ENCODE measurements around the gene S100A2.

S100A2 gene

DNA sequence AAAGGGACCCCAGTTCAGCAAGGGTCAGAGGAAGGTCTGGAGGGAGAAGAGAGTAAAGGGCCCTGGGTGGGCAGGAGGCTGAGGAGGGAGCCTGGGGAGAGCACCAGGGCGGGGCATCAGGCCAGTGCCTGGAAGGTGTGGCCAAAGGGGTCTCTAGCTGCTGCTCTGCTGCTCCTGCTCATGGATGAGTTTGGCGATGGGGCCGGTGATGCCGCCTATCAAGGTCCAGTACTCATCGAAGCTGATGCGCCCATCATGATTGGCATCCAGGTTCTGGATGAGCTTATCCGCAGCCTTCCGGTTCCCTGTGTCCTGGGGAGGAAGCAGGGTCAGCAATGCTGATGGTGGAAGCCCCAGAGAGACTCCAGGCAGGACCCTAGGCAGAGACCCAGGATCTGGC lies 41.7 kb upstream of the S100A2 start:
- TF ChIP-seq GATA3 (IDR thresholded peaks at IDR 0.05; ENCODE audit: low read depth, low read length): no peak
- TF ChIP-seq GATA2 (IDR thresholded peaks at IDR 0.05; ENCODE audit: low read depth, low read length): no peak

DNA sequence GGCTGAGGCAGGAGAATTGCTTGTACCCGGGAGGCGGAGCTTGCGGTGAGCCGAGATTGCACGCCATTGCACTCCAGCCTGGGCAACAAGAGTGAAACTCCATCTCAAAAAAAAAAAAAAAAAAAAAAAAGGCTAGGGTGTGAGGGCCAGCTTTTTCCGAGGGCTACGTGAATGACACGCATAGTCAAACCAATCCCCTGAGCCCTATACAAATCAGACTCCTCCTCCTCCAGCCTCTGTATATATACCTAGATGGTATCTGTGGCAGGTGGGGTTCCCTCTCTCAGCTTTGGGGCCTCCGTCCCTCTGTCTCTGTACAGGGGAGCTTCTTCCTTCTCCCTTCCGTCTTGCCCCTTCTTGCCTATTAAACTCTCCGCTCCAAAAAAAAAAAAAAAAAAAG lies 40.5 kb upstream of the S100A2 start:
- TF ChIP-seq GATA2 (IDR thresholded peaks at IDR 0.05; ENCODE audit: low read depth, low read length): no peak
- no peak for TF ChIP-seq GATA3 (IDR thresholded peaks at IDR 0.05; ENCODE audit: low read depth, low read length)

DNA sequence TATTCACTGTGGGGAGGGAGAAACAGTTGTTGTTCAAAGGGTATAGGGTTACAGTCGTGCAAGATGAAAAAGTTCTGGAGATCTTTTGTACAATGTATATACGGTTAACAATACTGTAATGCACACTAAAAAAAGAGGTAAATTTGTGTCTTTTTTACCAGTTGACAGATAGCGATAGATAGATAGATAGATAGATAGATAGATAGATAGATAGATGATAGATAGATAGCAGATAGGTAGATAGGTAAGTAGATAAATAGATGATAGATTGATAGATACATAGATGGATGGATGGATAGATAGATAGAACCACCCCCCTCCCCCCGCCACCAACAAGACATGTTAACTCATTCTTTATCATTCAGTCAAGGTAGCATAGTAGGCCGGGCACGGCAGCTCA lies 37.1 kb upstream of the S100A2 start:
- no peak for TF ChIP-seq GATA2 (IDR thresholded peaks at IDR 0.05; ENCODE audit: low read depth, low read length)
- TF ChIP-seq GATA3 (IDR thresholded peaks at IDR 0.05; ENCODE audit: low read depth, low read length): no peak

DNA sequence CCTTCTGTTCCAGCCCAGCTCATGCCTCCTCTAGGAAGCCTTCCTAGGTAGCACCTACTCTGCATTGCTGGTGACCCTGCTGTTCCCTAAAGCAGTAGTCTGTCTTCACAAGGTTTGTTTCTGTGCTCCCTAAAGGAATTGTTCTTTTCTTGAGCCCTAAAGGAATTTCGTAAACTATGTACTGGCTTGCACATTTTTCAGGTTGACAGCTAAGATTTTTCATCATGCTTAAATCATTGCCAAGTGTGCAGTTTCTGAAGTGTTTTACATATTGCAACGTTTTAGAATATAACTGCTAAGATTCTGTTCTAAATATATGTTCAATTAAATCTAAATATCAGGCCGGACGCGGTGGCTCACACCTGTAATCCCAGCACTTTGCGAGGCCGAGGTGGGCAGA lies 34.2 kb upstream of the S100A2 start:
- TF ChIP-seq GATA2 (IDR thresholded peaks at IDR 0.05; ENCODE audit: low read depth, low read length) (no peak), GATA3 (IDR thresholded peaks at IDR 0.05; ENCODE audit: low read depth, low read length) (no peak)

DNA sequence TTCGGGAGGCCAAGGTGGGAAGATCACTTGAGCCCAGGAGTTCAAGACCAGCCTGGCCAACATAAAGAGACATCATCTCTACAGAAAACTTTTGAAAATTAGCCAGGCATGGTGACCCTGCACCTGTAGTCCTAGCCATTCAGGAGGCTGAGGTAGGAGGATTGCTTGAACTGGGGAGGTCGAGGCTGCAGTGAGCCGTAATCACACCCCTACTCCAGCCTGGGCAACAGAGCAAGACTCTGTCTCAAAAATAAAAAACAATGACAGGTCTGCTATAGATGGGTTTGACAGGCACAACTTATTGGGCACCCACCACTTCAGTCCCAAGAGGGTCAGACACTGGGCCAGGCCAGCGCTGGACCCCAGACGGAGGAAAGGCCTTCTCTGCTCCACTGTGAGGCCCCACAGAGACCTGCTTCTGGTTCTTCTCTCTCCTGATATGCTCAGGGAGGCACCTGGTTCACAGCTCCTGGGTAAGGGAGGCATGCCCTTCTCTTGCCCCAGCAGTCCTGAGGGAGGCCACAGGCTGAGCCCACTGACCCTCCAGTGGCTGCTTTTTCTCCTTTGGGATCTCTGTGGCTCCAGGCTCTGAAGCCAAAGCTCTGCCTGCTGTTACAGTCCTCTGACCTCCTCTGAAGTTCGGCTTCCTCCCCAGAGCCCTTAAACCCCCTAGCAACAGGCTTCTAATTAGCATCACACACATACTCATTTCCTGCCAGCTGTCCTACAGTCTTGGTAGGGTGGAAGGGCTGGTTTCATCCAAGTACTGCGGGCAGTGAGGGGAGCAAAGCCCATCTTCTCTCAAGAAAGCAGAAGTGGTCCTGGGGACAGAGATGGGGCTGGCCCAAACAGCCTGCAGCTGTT lies 32.9 kb upstream of the S100A2 start:
- TF ChIP-seq GATA3 (IDR thresholded peaks at IDR 0.05; ENCODE audit: low read depth, low read length) (no peak), GATA2 (IDR thresholded peaks at IDR 0.05; ENCODE audit: low read depth, low read length) (no peak)

DNA sequence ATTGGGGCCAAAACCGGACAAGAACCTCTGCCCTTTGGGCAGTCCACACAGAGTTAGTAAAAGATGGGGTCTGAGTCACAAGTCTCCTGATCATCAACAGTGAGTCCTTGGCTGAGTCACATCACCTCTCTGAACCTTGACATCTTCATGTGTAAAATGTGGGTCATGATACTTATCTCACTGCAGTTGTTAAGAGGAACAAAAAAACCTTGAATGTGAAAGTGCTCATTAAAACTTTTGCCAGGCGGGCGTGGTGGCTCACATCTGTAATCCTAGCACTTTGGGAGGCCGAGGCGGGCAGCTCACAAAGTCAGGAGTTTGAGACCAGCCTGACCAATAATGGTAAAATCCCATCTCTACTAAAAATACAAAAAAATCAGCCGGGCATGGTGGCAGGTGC lies 31.6 kb upstream of the S100A2 start:
- TF ChIP-seq GATA2 (IDR thresholded peaks at IDR 0.05; ENCODE audit: low read depth, low read length): no peak
- no peak for TF ChIP-seq GATA3 (IDR thresholded peaks at IDR 0.05; ENCODE audit: low read depth, low read length)

DNA sequence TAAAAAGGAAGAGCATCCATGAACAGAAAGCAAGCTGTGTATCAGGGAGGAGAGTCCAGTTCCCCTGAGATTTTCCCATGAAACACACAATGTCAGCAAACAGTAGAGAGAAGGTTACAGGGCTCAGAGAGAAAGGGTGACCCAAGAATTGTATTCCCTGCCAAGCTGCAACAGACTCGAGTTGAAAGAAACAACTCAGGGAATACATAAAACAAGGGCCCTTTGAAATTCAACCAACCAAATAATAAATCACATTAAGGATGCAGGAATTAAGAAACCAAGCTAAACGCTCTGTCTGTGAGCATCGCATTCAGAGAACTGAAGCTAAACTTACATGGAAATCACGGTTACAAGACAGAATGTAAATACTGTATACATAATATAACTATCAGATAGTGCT lies 27.1 kb upstream of the S100A2 start:
- no peak for TF ChIP-seq GATA2 (IDR thresholded peaks at IDR 0.05; ENCODE audit: low read depth, low read length)
- no peak for TF ChIP-seq GATA3 (IDR thresholded peaks at IDR 0.05; ENCODE audit: low read depth, low read length)

DNA sequence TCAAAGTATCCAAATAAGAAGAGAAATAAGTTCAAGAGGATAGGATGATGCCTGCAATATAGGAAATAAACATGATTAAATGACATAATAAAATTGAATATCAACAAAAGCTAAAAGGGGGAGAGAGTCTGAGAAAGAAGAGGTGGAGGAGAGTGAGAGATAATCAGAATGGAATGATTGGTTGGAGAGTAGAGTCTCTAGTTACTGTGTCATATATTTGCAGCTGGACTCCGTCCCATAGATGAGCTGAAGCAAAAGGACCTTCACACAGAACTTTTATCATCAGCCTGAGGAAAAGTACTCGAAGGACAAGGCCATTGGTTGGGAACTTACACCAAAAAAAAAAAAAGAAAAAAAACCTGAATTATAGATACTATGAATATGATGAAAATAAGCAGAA lies 22.8 kb upstream of the S100A2 start:
- TF ChIP-seq GATA3 (IDR thresholded peaks at IDR 0.05; ENCODE audit: low read depth, low read length) (no peak), GATA2 (IDR thresholded peaks at IDR 0.05; ENCODE audit: low read depth, low read length) (no peak)

DNA sequence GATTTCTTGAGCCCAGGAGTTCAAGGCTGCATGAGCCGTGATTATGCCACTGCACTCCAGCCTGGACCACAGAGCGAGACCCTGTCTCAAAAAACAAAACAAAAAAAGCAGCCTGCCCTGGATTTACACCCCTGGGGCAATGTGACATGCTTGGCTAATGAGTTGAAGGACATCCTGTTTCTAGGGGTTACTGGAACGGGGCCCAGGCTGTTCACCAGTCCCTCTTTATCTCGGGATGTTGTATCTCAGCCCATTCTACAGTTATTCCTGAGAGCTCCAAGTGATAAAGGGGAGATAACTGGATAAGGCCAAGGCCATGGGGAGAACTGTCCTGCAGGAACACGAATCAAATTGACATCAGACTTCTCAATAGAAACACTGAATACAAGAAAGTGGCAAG lies 21.7 kb upstream of the S100A2 start:
- TF ChIP-seq GATA2 (IDR thresholded peaks at IDR 0.05; ENCODE audit: low read depth, low read length): peak; percentile 69; the same call in 1 of the 2 replicates
- 0 out of 2 replicates have a peak, but pooled peaks have one; percentile 29 for TF ChIP-seq GATA3 (IDR thresholded peaks at IDR 0.05; ENCODE audit: low read depth, low read length)

DNA sequence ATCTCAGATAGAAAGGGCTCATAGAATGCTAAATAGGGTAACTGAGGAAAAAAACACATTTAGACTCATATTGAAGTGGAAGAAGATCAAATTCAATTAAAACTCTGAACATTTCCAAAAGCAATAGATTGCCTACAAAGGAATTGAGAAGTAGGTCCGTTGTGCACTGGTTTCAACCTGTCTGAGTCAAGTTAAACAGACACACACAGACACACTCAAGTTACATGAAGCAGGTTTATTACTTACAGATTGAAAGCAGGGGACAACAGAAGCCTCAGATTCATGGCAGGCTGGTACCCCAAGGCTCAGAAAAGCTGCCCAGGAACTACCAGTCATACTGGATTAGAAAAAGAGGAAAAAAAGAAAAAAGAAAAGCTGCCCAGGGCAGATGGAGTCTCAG lies 20.7 kb upstream of the S100A2 start:
- TF ChIP-seq GATA2 (IDR thresholded peaks at IDR 0.05; ENCODE audit: low read depth, low read length) (no peak), GATA3 (IDR thresholded peaks at IDR 0.05; ENCODE audit: low read depth, low read length) (no peak)

DNA sequence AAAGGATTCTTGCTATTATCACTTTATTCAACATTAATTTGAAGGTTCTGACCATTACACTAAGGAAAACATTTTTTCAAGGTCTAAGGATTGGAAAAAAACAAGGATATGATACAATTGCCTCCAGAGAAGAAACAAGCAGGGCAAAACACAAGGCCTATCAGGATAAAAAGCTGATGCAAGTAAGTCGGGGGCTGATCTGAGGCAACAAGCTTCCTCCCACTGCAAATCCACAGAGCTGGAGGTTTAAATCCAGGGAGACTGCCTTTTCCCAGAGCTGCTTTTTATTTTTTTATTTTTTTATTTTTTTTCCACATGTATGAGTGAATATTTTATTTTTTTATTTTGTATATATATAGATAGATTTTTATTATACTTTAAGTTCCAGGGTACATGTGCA lies 19.4 kb upstream of the S100A2 start:
- no peak for TF ChIP-seq GATA3 (IDR thresholded peaks at IDR 0.05; ENCODE audit: low read depth, low read length)
- no peak for TF ChIP-seq GATA2 (IDR thresholded peaks at IDR 0.05; ENCODE audit: low read depth, low read length)

DNA sequence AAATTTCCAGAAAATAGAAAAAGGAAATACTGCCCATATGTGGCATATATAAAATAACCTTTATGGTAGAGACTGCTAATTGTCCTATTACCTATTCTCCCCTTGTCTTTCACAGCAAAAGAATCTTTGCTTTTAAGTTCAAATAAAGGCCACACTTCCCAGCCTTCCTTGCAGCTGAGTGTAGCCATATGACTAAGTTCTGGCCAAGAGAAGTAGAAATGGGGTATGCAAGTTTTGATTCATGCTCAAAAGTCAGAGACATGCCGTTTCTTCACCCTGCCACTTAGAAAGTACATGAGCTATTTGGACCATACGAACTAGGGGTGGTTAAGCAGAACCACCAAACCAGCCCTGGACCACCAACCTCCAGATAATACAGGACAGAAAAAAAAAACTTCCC lies 18.3 kb upstream of the S100A2 start:
- TF ChIP-seq GATA2 (IDR thresholded peaks at IDR 0.05; ENCODE audit: low read depth, low read length): no peak
- TF ChIP-seq GATA3 (IDR thresholded peaks at IDR 0.05; ENCODE audit: low read depth, low read length): no peak

DNA sequence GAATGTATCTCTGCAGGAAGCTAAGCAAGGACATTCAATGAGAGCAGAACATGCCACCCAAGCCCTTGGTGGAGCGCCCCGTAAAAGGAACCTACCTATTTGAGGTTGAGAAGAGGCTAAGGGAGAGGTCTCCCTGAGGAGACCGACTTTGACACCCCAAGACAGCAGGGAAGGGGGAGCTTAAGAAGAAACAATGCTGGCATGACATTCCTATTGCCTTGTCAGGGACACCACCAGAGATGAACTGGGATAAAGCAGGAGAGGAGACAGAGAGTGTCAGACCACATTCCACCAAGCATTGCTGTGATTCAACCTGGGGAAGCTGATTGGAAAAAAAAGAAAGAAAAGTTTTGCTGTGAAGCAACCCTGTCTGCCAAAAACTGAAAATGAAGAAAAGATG lies 13.3 kb upstream of the S100A2 start:
- no peak for TF ChIP-seq GATA2 (IDR thresholded peaks at IDR 0.05; ENCODE audit: low read depth, low read length)
- no peak for TF ChIP-seq GATA3 (IDR thresholded peaks at IDR 0.05; ENCODE audit: low read depth, low read length)

DNA sequence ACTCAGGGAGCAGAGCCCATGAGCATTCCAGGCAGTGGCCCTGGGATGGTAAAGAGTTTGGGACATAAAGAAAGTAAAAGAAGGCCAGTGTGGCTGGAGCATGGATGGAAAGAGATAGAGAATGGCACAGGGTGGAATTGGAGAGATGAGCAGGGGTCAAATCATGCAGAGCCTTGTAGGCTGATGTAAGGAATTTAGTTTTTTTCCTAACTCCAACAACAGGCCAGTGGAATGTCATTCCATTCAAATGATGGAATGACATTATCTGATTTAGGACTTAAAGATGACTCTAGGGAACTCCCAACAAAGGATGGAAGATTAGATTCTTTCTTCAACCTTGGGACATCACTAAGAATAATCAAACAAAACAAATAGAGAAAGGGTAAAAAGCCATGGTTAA lies 12.8 kb upstream of the S100A2 start:
- TF ChIP-seq GATA3 (IDR thresholded peaks at IDR 0.05; ENCODE audit: low read depth, low read length): no peak
- TF ChIP-seq GATA2 (IDR thresholded peaks at IDR 0.05; ENCODE audit: low read depth, low read length): no peak

DNA sequence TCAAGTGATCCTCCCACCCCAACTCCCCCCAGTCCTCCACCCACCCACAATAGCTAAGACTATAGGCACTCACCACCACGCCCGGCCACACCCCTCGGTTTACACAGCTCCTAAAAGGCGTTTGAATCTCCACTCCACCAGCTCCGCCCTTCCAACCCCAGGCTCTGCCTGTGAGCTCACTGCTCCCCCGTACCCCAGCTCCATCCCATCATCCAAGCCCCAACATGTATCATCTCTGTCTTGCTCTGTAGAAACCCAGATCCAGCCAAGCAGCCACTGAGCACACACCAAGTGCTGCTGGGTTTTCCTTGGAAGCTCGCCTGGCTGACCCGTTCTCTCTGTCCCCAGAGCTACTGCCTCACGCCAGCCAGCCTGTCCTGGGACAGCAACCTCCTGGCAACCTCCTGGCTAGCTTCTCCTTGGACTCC lies 12.0 kb upstream of the S100A2 start:
- TF ChIP-seq GATA2 (IDR thresholded peaks at IDR 0.05; ENCODE audit: low read depth, low read length) (no peak), GATA3 (IDR thresholded peaks at IDR 0.05; ENCODE audit: low read depth, low read length) (no peak)
